Dedifferentiated amniotic fluid mesenchymal stem cell (primary cell): ENCODE results near the gene MYO6.

Experiments
- DNase-seq: peaks from one replicate; pipeline ENCODE4 v3.0.0-alpha.2; 2016; ENCODE audit errors: extremely low spot score

The MYO6 gene

GRCh38 chr6:75766387-75766786 is 17.3 kb downstream of the MYO6 start:
- no peak for DNase-seq

GRCh38 chr6:75770844-75771243 is 21.8 kb downstream of the MYO6 start:
- DNase-seq = no peak

GRCh38 chr6:75775219-75775618 is 26.2 kb downstream of the MYO6 start:
- no peak for DNase-seq

- DNase-seq = no peak
Observed at GRCh38 chr6:75776461-75776860, 27.4 kb downstream of the MYO6 start.

- DNase-seq = no peak
Observed at GRCh38 chr6:75778757-75779156, 29.7 kb downstream of the MYO6 start.

- no peak for DNase-seq
Observed at GRCh38 chr6:75786152-75786551, 37.1 kb downstream of the MYO6 start.

GRCh38 chr6:75788894-75789293 is 39.9 kb downstream of the MYO6 start:
- no peak for DNase-seq

GRCh38 chr6:75791881-75792280 is 42.8 kb downstream of the MYO6 start:
- DNase-seq = no peak

GRCh38 chr6:75794351-75794846 is 45.4 kb downstream of the MYO6 start:
- no peak for DNase-seq

- DNase-seq = no peak
Observed at GRCh38 chr6:75794954-75795739, 46.1 kb downstream of the MYO6 start.

GRCh38 chr6:75796723-75797122 is 47.7 kb downstream of the MYO6 start:
- no peak for DNase-seq

GRCh38 chr6:75800133-75800532 is 51.1 kb downstream of the MYO6 start:
- no peak for DNase-seq

- no peak for DNase-seq
Observed at GRCh38 chr6:75800708-75801505, 51.9 kb downstream of the MYO6 start.

GRCh38 chr6:75802366-75802765 is 53.3 kb downstream of the MYO6 start:
- DNase-seq = no peak

- no peak for DNase-seq
Observed at GRCh38 chr6:75808507-75808906, 59.5 kb downstream of the MYO6 start.

- DNase-seq = no peak
Observed at GRCh38 chr6:75812560-75812959, 63.5 kb downstream of the MYO6 start.

GRCh38 chr6:75813476-75814250 is 64.6 kb downstream of the MYO6 start:
- no peak for DNase-seq

GRCh38 chr6:75815756-75816155 is 66.7 kb downstream of the MYO6 start:
- DNase-seq = no peak

GRCh38 chr6:75818098-75818855 is 69.2 kb downstream of the MYO6 start:
- DNase-seq = peak; percentile 15

GRCh38 chr6:75819776-75820487 is 70.9 kb downstream of the MYO6 start:
- no peak for DNase-seq

GRCh38 chr6:75824160-75824559 is 75.1 kb downstream of the MYO6 start:
- no peak for DNase-seq
